GM11168 (cell line): ENCODE results near the gene PRDM16.

ENCODE experiments used
- in situ Hi-C: fragments of 300-500 bp; cut with MboI; formaldehyde crosslinking; loops from one replicate; pipeline ENCODE4 v1.12.0; 2022; ENCODE audit warnings: low sequenced_read_pairs; ENCODE audit not compliant: unreplicated experiment

PRDM16 gene

DNA sequence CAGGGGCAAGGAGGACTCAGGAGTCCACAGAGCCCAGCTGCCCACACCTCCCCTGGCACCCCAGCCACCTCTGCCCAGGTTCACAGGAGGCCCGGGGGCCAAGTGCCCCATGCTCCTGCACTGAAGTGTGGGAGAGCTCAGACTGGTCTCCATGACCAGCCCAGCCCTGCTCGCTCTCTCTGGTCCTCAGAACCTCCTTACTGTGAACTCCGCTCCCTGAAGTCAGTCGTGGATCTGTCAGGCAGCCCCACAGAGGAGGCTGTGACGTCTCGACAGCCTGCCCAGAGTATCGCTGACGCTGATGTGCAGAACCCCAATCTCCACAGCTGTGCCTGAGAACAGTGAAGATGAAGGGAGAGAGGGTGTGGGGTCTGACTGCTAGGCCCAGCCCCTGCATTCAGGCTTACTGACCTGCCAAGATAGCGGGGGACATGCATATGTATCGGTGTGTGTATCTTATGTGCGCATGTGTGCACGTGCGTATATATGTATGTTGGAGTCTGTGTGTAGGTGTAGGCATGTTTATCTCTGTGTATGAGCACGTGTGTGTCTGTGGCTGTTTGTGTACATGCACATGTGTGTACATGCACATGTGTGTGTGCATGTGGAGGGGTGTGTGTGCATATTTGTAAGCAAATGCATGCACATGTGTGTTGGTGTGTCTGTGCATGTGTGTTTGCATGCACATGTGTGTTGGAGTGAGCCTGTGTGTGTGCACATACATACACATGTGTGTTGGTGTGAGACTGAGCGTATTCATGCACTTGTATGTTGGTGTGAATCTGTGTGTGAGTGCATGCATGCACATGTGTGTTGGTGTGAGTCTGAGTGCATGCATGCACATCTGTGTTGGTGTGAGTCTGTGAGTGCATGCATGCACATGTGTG lies 267.0 kb downstream of the PRDM16 start:
- in situ Hi-C loops = no loop called here

- in situ Hi-C loops = no loop called here
These were observed 267.9 kb downstream of the PRDM16 start for GRCh38 chr1:3336641-3337630.

- in situ Hi-C loops = no loop called here
These were observed 269.1 kb downstream of the PRDM16 start for GRCh38 chr1:3337798-3338724.

DNA sequence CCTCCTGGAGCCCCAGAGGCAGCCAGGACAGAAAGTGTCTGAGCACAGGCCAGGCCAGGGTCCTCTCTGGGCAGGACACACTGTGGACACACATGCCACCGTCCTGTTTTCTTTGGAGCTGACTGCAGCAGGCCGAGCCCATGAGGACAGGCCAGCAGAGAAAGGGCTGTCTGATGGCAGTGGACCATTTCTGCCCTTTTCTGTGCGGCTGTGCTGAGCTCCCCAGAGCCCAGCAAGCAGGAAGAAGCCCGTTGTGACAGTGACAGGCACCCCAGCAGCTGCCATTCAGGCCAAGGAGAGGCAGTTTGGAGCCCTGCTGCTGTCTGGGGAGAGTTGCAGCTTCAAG lies 269.7 kb downstream of the PRDM16 start:
- in situ Hi-C loops = no loop called here

- in situ Hi-C loops = no loop called here
These were observed 270.9 kb downstream of the PRDM16 start for GRCh38 chr1:3339856-3340255.

- in situ Hi-C loops = no loop called here
These were observed 271.7 kb downstream of the PRDM16 start for GRCh38 chr1:3340548-3341235.

DNA sequence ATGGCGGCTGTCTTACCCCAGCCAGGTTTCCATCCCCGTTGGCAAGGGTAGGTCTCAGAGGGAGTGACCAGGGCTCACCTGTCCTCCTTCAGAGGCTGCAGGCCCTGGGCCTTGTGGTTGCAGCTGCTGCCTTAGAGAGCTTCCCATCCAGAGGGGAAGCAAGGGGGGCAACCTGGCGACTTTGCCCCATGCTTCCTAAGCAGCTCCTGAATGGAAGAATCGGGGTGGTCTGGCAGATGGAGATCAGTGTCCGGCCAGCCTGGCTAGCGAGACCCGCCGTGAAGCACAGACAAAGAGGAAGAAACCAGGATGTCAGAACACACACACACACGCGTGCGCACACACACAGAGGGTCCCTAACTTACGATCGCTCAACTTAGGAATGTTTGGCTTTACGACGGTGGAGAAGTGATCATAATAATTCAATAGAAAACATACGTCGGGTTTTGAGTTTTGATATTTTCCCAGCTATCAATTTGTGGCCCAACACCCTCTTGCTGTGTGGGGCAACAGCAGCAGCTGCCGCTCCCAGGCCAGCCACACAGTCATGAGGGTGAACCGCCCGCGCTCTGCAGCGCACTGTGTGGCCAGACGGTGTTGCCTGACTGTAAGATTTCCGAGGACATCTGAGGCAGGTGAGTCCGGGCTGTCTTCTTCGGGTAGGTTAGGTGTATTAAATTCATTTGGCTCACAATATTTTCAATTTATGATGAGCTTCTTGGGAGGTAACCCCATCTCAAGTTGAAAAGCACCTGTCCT lies 272.4 kb downstream of the PRDM16 start:
- in situ Hi-C loops = no loop called here

- in situ Hi-C loops = no loop called here
These were observed 274.0 kb downstream of the PRDM16 start for GRCh38 chr1:3342960-3343359.

GRCh38 chr1:3344395-3344794 lies 275.4 kb downstream of the PRDM16 start:
- in situ Hi-C loops = no loop called here

GRCh38 chr1:3345792-3346191 lies 276.8 kb downstream of the PRDM16 start:
- in situ Hi-C loops = no loop called here

GRCh38 chr1:3346478-3346877 lies 277.5 kb downstream of the PRDM16 start:
- in situ Hi-C loops = no loop called here

DNA sequence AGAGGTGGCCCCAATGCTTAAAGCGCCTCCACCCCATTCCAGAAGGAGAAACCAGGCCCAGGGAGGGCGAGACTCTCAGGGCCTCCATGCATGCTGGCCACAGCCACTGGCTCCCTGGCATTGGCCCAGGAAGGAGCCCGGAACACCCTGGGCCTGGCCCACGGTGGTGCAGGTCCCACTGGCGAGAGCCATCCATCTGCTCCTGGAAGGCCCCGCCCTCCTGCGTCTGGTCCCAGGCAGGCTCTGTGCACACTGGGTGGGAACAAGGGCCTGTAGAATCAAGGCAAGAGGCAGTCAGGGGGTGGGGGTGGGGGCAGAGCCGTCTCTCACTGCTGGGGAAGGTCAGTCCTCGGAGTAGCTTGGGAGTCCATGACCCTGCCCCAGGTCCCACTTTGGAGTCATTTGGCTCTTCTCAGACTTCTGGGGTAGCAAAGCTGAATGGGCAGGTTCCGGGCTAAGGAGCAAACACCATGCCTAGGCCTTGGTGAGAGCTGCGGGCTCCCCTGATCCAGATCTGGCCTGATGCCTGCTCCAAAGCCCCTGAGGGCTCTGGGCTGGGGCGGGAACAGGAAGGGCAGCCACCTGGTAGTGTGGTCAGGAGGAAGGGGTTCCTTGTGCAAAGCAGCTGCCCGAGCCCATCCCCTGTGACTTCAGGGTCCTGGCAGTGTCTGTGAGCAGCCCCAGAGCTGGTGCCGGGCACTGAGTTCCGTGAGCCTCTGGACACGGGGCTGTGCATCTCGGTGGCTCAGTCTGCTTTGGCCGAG lies 278.4 kb downstream of the PRDM16 start:
- in situ Hi-C loops = no loop called here

- in situ Hi-C loops = no loop called here
These were observed 279.3 kb downstream of the PRDM16 start for GRCh38 chr1:3348196-3348865.

DNA sequence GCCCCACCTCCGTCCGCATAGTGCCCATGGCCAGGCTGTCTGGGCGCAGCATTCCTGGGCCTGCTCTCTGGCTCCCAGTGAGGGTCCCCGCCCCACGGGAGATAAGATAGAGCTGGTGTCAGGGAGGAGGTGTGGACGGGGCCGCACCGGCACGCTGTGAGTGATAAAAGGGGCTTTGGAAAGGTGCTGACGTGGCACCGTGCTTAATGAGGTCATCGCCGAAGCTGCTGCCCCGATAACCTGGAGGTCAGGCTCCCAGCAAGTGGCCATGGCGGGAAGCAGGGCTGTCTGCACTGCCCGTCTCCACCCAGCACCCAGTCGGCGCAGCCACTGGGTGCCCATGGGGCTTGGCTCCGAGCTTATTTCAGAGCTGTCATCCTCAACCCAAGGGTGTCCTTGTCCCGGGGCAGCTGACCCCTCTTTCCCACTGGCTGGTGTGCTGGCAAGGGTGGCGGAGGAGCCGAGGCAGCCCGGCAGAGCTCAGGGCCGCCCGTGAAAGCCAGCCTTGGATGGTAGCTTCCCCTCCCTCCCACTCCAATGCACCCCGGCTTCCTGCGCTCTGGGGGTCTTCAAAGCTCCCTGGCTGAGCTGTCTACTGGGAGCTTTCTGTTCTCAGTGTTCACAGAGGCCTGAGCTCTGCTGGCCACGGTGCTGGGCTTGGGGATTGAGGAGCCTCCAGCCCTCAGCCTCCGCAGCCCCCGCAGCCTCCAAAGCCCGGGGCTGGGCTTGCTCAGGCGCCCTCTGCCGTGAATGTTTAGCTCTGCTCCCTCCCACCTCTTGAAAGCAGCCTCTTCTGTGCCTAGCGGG lies 280.4 kb downstream of the PRDM16 start:
- in situ Hi-C loops = no loop called here

- in situ Hi-C loops = no loop called here
These were observed 280.9 kb downstream of the PRDM16 start for GRCh38 chr1:3349968-3350299.

GRCh38 chr1:3350506-3351261 lies 281.7 kb downstream of the PRDM16 start:
- in situ Hi-C loops = no loop called here
